GM21390 (cell line): ENCODE measurements around the gene NOD2.

Source experiments
- ATAC-seq: cut with Tn5 transposase; IDR thresholded peaks from one replicate; pipeline ENCODE4 v1.9.1; 2021; ENCODE audit not compliant: unreplicated experiment

NOD2 gene

GRCh38 chr16:50712560-50712898 lies 19.1 kb downstream of the NOD2 start:
- no peak for ATAC-seq

GRCh38 chr16:50712956-50713355 lies 19.6 kb downstream of the NOD2 start:
- no peak for ATAC-seq

- ATAC-seq = no peak
Measured at GRCh38 chr16:50717091-50717490, 23.7 kb downstream of the NOD2 start.

- no peak for ATAC-seq
Measured at GRCh38 chr16:50717494-50717893, 24.1 kb downstream of the NOD2 start.

- no peak for ATAC-seq
Measured at GRCh38 chr16:50718061-50718760, 24.8 kb downstream of the NOD2 start.

GRCh38 chr16:50718761-50719400 lies 25.5 kb downstream of the NOD2 start:
- ATAC-seq = no peak

GRCh38 chr16:50719401-50720337 lies 26.3 kb downstream of the NOD2 start:
- no peak for ATAC-seq

- ATAC-seq = no peak
Measured at GRCh38 chr16:50721549-50722404, 28.4 kb downstream of the NOD2 start.

GRCh38 chr16:50722405-50722737 lies 29.0 kb downstream of the NOD2 start:
- ATAC-seq = no peak

- ATAC-seq = no peak
Measured at GRCh38 chr16:50722960-50723359, 29.6 kb downstream of the NOD2 start.

GRCh38 chr16:50724306-50724705 lies 30.9 kb downstream of the NOD2 start:
- no peak for ATAC-seq

GRCh38 chr16:50731130-50731988 lies 38.0 kb downstream of the NOD2 start:
- ATAC-seq = no peak

GRCh38 chr16:50731989-50732832 lies 38.8 kb downstream of the NOD2 start:
- no peak for ATAC-seq

GRCh38 chr16:50733468-50733867 lies 40.1 kb downstream of the NOD2 start:
- ATAC-seq = no peak

GRCh38 chr16:50735629-50736122 lies 42.3 kb downstream of the NOD2 start:
- peak; percentile 56 for ATAC-seq

GRCh38 chr16:50736448-50736847 lies 43.0 kb downstream of the NOD2 start:
- no peak for ATAC-seq

- ATAC-seq = no peak
Measured at GRCh38 chr16:50737420-50737959, 44.1 kb downstream of the NOD2 start.

GRCh38 chr16:50739031-50739430 lies 45.6 kb downstream of the NOD2 start:
- no peak for ATAC-seq

- ATAC-seq = no peak
Measured at GRCh38 chr16:50740736-50741135, 47.3 kb downstream of the NOD2 start.
